HG03103 (cell line): Measurements from ENCODE around the gene GRM4.

Source experiments
- ATAC-seq: cut with Tn5 transposase; IDR thresholded peaks from one replicate; pipeline ENCODE4 v1.9.1; 2021; ENCODE audit warnings: low read depth; ENCODE audit not compliant: unreplicated experiment

Gene GRM4

GRCh38 chr6:34092631-34093030 lies 53.3 kb downstream of the GRM4 start:
- no peak for ATAC-seq

GRCh38 chr6:34090935-34091334 lies 55.0 kb downstream of the GRM4 start:
- no peak for ATAC-seq

- ATAC-seq: no peak
Observed at GRCh38 chr6:34090529-34090928, 55.4 kb downstream of the GRM4 start.

- ATAC-seq: no peak
Observed at GRCh38 chr6:34086558-34086957, 59.3 kb downstream of the GRM4 start.

- ATAC-seq: no peak
Observed at GRCh38 chr6:34085453-34086170, 60.3 kb downstream of the GRM4 start.

GRCh38 chr6:34084591-34085290 lies 61.1 kb downstream of the GRM4 start:
- no peak for ATAC-seq

GRCh38 chr6:34082864-34083626 lies 62.8 kb downstream of the GRM4 start:
- no peak for ATAC-seq

GRCh38 chr6:34082348-34082747 lies 63.5 kb downstream of the GRM4 start:
- no peak for ATAC-seq

GRCh38 chr6:34080357-34080756 lies 65.5 kb downstream of the GRM4 start:
- ATAC-seq: no peak

- no peak for ATAC-seq
Observed at GRCh38 chr6:34079899-34080298, 66.0 kb downstream of the GRM4 start.

- ATAC-seq: no peak
Observed at GRCh38 chr6:34075906-34076305, 70.0 kb downstream of the GRM4 start.

- ATAC-seq: no peak
Observed at GRCh38 chr6:34074064-34074742, 71.7 kb downstream of the GRM4 start.

GRCh38 chr6:34073540-34073939 lies 72.3 kb downstream of the GRM4 start:
- no peak for ATAC-seq

- no peak for ATAC-seq
Observed at GRCh38 chr6:34072727-34073126, 73.2 kb downstream of the GRM4 start.

- no peak for ATAC-seq
Observed at GRCh38 chr6:34071884-34072379, 74.0 kb downstream of the GRM4 start.

GRCh38 chr6:34071136-34071883 lies 74.6 kb downstream of the GRM4 start:
- ATAC-seq: no peak

- ATAC-seq: no peak
Observed at GRCh38 chr6:34070315-34071135, 75.4 kb downstream of the GRM4 start.

- no peak for ATAC-seq
Observed at GRCh38 chr6:34068462-34069044, 77.3 kb downstream of the GRM4 start.

GRCh38 chr6:34067814-34068213 lies 78.1 kb downstream of the GRM4 start:
- ATAC-seq: no peak
